K562 (cell line): ENCODE data around the gene TSHZ1. TPM values are rescaled to one million over a fixed set of nuclear protein-coding genes. Genes with fewer than 3 reads are reported as not detected.
A peak's percentile ranks its signal among the peaks of the same experiment; 100 is the strongest.

ENCODE experiments used
- ATAC-seq: fragments of 200-7000 bp; cut with Tn5 transposase; 3 replicates; pipeline ENCODE4 v1.9.1; 2020; ENCODE audit warnings: moderate library complexity
- BruUV-seq: library from RNA; stranded (reverse); fragments of 400-500 nt; replicated peaks from 2 replicates; lab custom pipeline; 2021; lab: Mats Ljungman, UMichigan
- CTCF ChIA-PET: fragments of 300-600 bp; formaldehyde crosslinking; extraction: SDS; loops from one replicate; lab custom pipeline; 2021; ENCODE audit warnings: low intra/inter-chr PET ratio; lab: Yijun Ruan, JAX
- POLR2A ChIA-PET: fragments of 300-600, 350-650 bp; sonication (Branson Sonifier 250); formaldehyde crosslinking; extraction: SDS; loops from one replicate; lab custom pipeline; 2021; ENCODE audit warnings: antibody characterized with exemption, inconsistent platforms; lab: Yijun Ruan, JAX
- DNase-seq, 4 experiments: peaks; one replicate each; pipeline versions ENCODE4 v3.0.0 to v3.0.0-alpha.2; 2011 to 2018; ENCODE audit warnings: low spot score in 3 of 4, mixed read lengths in 3 of 4; ENCODE audit errors: extremely low read depth in 1 of 4
- FAIRE-seq: peaks from 2 replicates; lab custom pipeline; 2011; peaks lifted over from hg19 to GRCh38; lab: Jason Lieb, UNC
- H2AFZ ChIP-seq: 2 replicates; pipeline ENCODE4 v1.6.0; 2011; ENCODE audit warnings: low read depth, low read length, control low read depth, inconsistent platforms
- H3K27ac ChIP-seq: fragments of 200-600 bp; 3 replicates; pipeline ENCODE4 v1.8.0; 2011; ENCODE audit warnings: low read depth, mild to moderate bottlenecking, control low read depth, inconsistent platforms, low read length, moderate library complexity, mixed read lengths; ENCODE audit errors: extremely low read depth
- H3K27me3 ChIP-seq, 2 experiments: fragments of 300-600 bp in 1 of 2; 2 replicates in 1 of 2; 3 replicates in 1 of 2; pipeline versions ENCODE4 v1.6.0 to v1.8.0; 2011; ENCODE audit warnings: inconsistent platforms in 2 of 2, low read length in 2 of 2, mild to moderate bottlenecking in 1 of 2, mixed read lengths in 1 of 2, moderate library complexity in 1 of 2; ENCODE audit not compliant: control insufficient read depth in 2 of 2, insufficient read depth in 2 of 2
- H3K36me3 ChIP-seq: fragments of 300-600 bp; 3 replicates; pipeline ENCODE4 v1.8.0; 2011; ENCODE audit warnings: mild to moderate bottlenecking, low read length, inconsistent platforms; ENCODE audit not compliant: control insufficient read depth, insufficient read depth
- H3K4me1 ChIP-seq, 2 experiments: fragments of 200-600 bp in 1 of 2; replicated peaks in 1 of 2; 2 replicates in 1 of 2; 3 replicates in 1 of 2; pipeline versions ENCODE4 v1.5.1 to v1.8.0; 2011; ENCODE audit warnings: inconsistent platforms in 2 of 2, low read length in 2 of 2, mild to moderate bottlenecking in 1 of 2, mixed read lengths in 1 of 2, moderate library complexity in 1 of 2; ENCODE audit not compliant: control insufficient read depth in 2 of 2, insufficient read depth in 2 of 2
- H3K4me2 ChIP-seq: 2 replicates; pipeline ENCODE4 v1.6.1; 2011; ENCODE audit warnings: low read length, control low read depth, inconsistent platforms, mixed read lengths; ENCODE audit not compliant: insufficient read depth
- H3K4me3 ChIP-seq: fragments of 200-600 bp; sonication (generic), shearing (Covaris generic); 2 replicates; pipeline ENCODE4 v1.5.1; 2016; ENCODE audit warnings: control low read depth, inconsistent platforms
- H3K79me2 ChIP-seq: fragments of 200-600 bp; 3 replicates; pipeline ENCODE4 v1.8.0; 2011; ENCODE audit warnings: low read length, inconsistent platforms; ENCODE audit not compliant: control insufficient read depth, insufficient read depth
- H3K9ac ChIP-seq, 2 experiments: 2 replicates each; pipeline versions ENCODE4 v1.6.0 to v1.6.1; 2011; ENCODE audit warnings: low read depth in 2 of 2, low read length in 2 of 2, control low read depth in 1 of 2, inconsistent platforms in 1 of 2, mild to moderate bottlenecking in 1 of 2, mixed read lengths in 1 of 2; ENCODE audit not compliant: insufficient read depth in 1 of 2
- H3K9me1 ChIP-seq: one replicate; pipeline ENCODE4 v1.6.0; 2011; ENCODE audit warnings: inconsistent platforms, mild to moderate bottlenecking, low read length, moderate library complexity; ENCODE audit not compliant: control insufficient read depth, insufficient read depth
- H3K9me3 ChIP-seq: replicated peaks from 2 replicates; pipeline ENCODE4 v1.5.1; 2011; ENCODE audit warnings: low read depth, low read length, inconsistent platforms; ENCODE audit not compliant: control insufficient read depth, insufficient read depth
- H4K20me1 ChIP-seq: replicated peaks from 2 replicates; pipeline ENCODE4 v1.6.1; 2011; ENCODE audit warnings: low read length, inconsistent platforms, mixed read lengths; ENCODE audit not compliant: control insufficient read depth, insufficient read depth
- BHLHE40 ChIP-seq: IDR thresholded peaks from 2 replicates; pipeline ENCODE4 v1.6.1; 2011; ENCODE audit warnings: low read length, improper control_type of control experiment
- E2F3 ChIP-seq: fragments of 250-450 bp; sonication (Bioruptor Pico); IDR thresholded peaks from 2 replicates; pipeline ENCODE4 v1.4.0; 2020; ENCODE audit warnings: mild to moderate bottlenecking
- EHMT2 ChIP-seq: fragments of 450-650 bp; IDR thresholded peaks from 2 replicates; pipeline ENCODE4 v1.6.1; 2018; ENCODE audit warnings: antibody characterized with exemption
- GABPA ChIP-seq: fragments of 200-800 bp; sonication (Bioruptor generic); conservative IDR thresholded peaks from 2 replicates; pipeline ENCODE4 v1.6.1; 2016; ENCODE audit warnings: low read depth, missing genetic modification characterization, missing compliant biosample characterization
- GTF2E2 ChIP-seq: fragments of 200-800 bp; sonication (Bioruptor generic); IDR thresholded peaks from 2 replicates; pipeline ENCODE4 v1.6.1; 2016; ENCODE audit warnings: missing genetic modification characterization, missing compliant biosample characterization
- ILK ChIP-seq: fragments of 450-650 bp; IDR thresholded peaks from 2 replicates; pipeline ENCODE4 v1.6.1; 2016; ENCODE audit warnings: missing genetic modification characterization, low read depth, mild to moderate bottlenecking, missing compliant biosample characterization, moderate library complexity, borderline replicate concordance
- JUNB ChIP-seq: fragments of 450-650 bp; formaldehyde crosslinking; conservative IDR thresholded peaks from 2 replicates; pipeline ENCODE4 v1.4.0; 2020; ENCODE audit warnings: mild to moderate bottlenecking
- TAF7 ChIP-seq: fragments of 450-650 bp; IDR thresholded peaks from 2 replicates; pipeline ENCODE4 v1.6.1; 2016; ENCODE audit warnings: missing genetic modification characterization, missing compliant biosample characterization
- ZNF124 ChIP-seq: sonication (generic); formaldehyde crosslinking; IDR thresholded peaks from 2 replicates; pipeline ENCODE4 v1.8.1; 2022; ENCODE audit warnings: missing genetic modification reagents
- WGBS: fragments of 100-300 bp; shearing (Covaris generic); methylation state at CpG from one replicate; pipeline ENCODE4 v1.1.6; 2016; ENCODE audit warnings: low coverage, mixed read lengths; ENCODE audit not compliant: insufficient coverage; ENCODE audit errors: missing lambda C conversion rate; 5-methylcytosine and 5-hydroxymethylcytosine counted together
- in situ Hi-C: fragments of 300-500 bp; cut with MboI; formaldehyde crosslinking; loops from 4 replicates; pipeline ENCODE4 v1.15.0; 2018; ENCODE audit warnings: inconsistent platforms, mixed read lengths
- intact Hi-C: fragments of 100-400 bp; cut with micrococcal nuclease; formaldehyde crosslinking; loops from 2 replicates; pipeline ENCODE4 v1.14.2; 2022
- polyA plus RNA-seq, 8 experiments: library from polyadenylated mRNA; depleted of rRNA in 4 of 8; stranded (reverse) in 5 of 8; unstranded in 3 of 8; fragments of >200 nt; fragmentation: Nextera tagmentation in 2 of 8; fragmentation: Illumina TruSeq in 1 of 8; extraction: Ambion mirVana in 2 of 8; extraction: Trizol in 1 of 8; gene quantifications; 2 replicates each; pipeline versions ENCODE4 v1.2.1 to v1.2.3, GENCODE V29; 2011 to 2014; ENCODE audit warnings: inconsistent platforms in 1 of 8, missing spikeins in 1 of 8
- total RNA-seq, 7 experiments: library from RNA; depleted of rRNA in 6 of 7; stranded (reverse); fragments of >200 nt in 6 of 7; fragmentation: Illumina TruSeq in 2 of 7; extraction: Trizol in 2 of 7; gene quantifications; 2 replicates each; pipeline versions ENCODE4 v1.2.1 to v1.2.3, GENCODE V29; 2011 to 2021; ENCODE audit warnings: low replicate concordance in 1 of 7
- TF ChIP-seq, protein P1 (sequence below): fragments of 450-650 bp; IDR thresholded peaks from 2 replicates; pipeline ENCODE4 v1.6.1; 2016; ENCODE audit warnings: low read depth, mild to moderate bottlenecking, moderate library complexity
- TF ChIP-seq, protein P2 (sequence below): fragments of 250-450 bp; sonication (Bioruptor Pico); IDR thresholded peaks from 2 replicates; pipeline ENCODE4 v1.8.0; 2022; ENCODE audit warnings: inconsistent platforms
- TF ChIP-seq, protein P3 (sequence below): IDR thresholded peaks from 2 replicates; pipeline ENCODE4 v1.6.1; 2011; ENCODE audit warnings: borderline replicate concordance, low read depth, mild to moderate bottlenecking, moderate library complexity, low read length; ENCODE audit not compliant: insufficient read depth, poor library complexity, severe bottlenecking
- TF ChIP-seq, protein P4 (sequence below): fragments of 250-450 bp; sonication (Bioruptor Pico); IDR thresholded peaks from 2 replicates; pipeline ENCODE4 v1.5.0; 2021
- TF ChIP-seq, protein P5 (sequence below), 3 experiments: fragments of 200-800 bp in 1 of 3; sonication (Bioruptor generic) in 1 of 3; sonication (generic) in 1 of 3; formaldehyde crosslinking in 1 of 3; IDR thresholded peaks; 2 replicates each; pipeline versions ENCODE4 v1.6.1 to v1.8.0; 2016 to 2022; ENCODE audit warnings: mild to moderate bottlenecking in 2 of 3, missing compliant biosample characterization in 2 of 3, missing genetic modification characterization in 2 of 3, missing genetic modification reagents in 1 of 3

TSHZ1 gene
- total and polyA plus RNA-seq, 9 of the 15 experiments (the other 6 are each of a cell fraction or from before 2014, with no cell fraction given), result 1.1 to 7.2 (median 2.7) TPM

DNA sequence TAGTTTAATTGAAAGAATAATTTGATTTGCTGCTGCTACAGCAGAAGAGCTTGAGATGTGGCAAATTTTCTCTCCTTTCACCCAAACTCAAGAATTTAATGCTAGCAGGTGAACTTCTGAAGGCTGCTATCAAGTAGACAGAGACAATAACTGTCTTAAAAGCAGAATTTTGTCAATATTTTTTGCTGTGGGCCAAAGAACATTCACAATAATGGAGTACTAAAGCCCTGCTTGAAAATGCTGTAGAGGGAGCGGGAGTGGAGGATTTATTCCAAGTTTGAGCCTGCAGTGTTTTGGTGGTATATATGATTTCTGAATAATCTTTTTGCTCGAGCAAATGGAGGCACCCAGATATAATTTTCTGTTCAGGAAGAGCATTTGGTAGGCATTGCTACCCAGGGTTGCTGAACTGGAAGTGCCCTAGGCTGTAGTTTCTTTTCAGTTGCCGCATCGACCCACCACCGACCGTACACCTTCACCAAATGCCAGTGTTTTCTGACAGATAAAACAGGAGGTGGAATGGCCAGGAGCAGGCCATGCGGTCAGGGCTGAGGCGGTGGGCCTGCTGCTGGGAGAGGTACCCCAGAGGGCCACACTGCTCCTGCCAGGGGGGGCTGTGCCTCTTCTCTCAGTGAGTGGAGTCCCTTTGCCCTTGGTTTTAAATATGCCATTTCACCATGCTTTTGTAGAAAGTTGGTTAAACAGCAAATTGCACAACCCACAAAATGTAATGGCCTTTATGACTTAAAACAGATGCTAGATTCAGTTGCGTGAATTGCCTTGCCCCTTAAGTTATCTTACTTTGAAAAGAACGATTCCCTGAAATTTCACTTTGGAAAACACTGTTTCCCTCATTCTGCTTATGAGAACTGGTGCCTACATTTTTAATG lies 36.4 kb downstream of the TSHZ1 start:
- Histone ChIP-seq H3K4me1 (peaks cover 0 to 11% of the 10 kb centered on the region in 2 experiments; a peak in 3 of 5 replicates), H3K27me3 (no peaks in the 10 kb centered on the region), H3K9ac (no peak overlapping the region), H3K79me2 (no peaks in the 10 kb centered on the region), H2AFZ (no peak overlapping the region), H3K9me1 (no peaks in the 10 kb centered on the region), H3K4me3 (no peak overlapping the region), H4K20me1 (no peaks in the 10 kb centered on the region; the same call in 1 of the 2 replicates), H3K9me3 (no peaks in the 10 kb centered on the region), H3K27ac (no peak overlapping the region), H3K36me3 (no peaks in the 10 kb centered on the region), H3K4me2 (0 out of 2 replicates have a peak overlapping the region, but pooled peaks have one; percentile 3)
- BruUV-seq, result no TSS peak
- in situ Hi-C loops (no loop called here), intact Hi-C loops (no loop called here)
- ChIA-PET POLR2A (interaction anchor here (0.6 to 1.1 kb wide), 3 partner anchors 16 to 57 kb away, joined by 3 read pairs; no protein-coding TSS in a partner anchor), CTCF (no interaction called here)
- 86% methylated on average over 9 of the region's 10 CpGs for WGBS
- no peak for FAIRE-seq
- DNase-seq, result no peak
- no peak for ATAC-seq
- TF ChIP-seq ZNF124 (CRISPR knock-in tag), result no peak
- TF ChIP-seq, protein P1, sequence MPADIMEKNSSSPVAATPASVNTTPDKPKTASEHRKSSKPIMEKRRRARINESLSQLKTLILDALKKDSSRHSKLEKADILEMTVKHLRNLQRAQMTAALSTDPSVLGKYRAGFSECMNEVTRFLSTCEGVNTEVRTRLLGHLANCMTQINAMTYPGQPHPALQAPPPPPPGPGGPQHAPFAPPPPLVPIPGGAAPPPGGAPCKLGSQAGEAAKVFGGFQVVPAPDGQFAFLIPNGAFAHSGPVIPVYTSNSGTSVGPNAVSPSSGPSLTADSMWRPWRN, result no peak
- TF ChIP-seq, protein P2, sequence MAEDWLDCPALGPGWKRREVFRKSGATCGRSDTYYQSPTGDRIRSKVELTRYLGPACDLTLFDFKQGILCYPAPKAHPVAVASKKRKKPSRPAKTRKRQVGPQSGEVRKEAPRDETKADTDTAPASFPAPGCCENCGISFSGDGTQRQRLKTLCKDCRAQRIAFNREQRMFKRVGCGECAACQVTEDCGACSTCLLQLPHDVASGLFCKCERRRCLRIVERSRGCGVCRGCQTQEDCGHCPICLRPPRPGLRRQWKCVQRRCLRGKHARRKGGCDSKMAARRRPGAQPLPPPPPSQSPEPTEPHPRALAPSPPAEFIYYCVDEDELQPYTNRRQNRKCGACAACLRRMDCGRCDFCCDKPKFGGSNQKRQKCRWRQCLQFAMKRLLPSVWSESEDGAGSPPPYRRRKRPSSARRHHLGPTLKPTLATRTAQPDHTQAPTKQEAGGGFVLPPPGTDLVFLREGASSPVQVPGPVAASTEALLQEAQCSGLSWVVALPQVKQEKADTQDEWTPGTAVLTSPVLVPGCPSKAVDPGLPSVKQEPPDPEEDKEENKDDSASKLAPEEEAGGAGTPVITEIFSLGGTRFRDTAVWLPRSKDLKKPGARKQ (CRISPR knock-in tag), result no peak
- TF ChIP-seq, protein P3, sequence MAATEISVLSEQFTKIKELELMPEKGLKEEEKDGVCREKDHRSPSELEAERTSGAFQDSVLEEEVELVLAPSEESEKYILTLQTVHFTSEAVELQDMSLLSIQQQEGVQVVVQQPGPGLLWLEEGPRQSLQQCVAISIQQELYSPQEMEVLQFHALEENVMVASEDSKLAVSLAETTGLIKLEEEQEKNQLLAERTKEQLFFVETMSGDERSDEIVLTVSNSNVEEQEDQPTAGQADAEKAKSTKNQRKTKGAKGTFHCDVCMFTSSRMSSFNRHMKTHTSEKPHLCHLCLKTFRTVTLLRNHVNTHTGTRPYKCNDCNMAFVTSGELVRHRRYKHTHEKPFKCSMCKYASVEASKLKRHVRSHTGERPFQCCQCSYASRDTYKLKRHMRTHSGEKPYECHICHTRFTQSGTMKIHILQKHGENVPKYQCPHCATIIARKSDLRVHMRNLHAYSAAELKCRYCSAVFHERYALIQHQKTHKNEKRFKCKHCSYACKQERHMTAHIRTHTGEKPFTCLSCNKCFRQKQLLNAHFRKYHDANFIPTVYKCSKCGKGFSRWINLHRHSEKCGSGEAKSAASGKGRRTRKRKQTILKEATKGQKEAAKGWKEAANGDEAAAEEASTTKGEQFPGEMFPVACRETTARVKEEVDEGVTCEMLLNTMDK, result no peak
- TF ChIP-seq, protein P4, sequence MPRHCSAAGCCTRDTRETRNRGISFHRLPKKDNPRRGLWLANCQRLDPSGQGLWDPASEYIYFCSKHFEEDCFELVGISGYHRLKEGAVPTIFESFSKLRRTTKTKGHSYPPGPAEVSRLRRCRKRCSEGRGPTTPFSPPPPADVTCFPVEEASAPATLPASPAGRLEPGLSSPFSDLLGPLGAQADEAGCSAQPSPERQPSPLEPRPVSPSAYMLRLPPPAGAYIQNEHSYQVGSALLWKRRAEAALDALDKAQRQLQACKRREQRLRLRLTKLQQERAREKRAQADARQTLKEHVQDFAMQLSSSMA (CRISPR knock-in tag), result no peak
- TF ChIP-seq EHMT2, result no peak
- TF ChIP-seq ILK, result no peak
- no peak for TF ChIP-seq GTF2E2 (tag)
- TF ChIP-seq, protein P5, sequence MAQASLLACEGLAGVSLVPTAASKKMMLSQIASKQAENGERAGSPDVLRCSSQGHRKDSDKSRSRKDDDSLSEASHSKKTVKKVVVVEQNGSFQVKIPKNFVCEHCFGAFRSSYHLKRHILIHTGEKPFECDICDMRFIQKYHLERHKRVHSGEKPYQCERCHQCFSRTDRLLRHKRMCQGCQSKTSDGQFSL (CRISPR knock-in tag; IDR thresholded peaks at IDR 0.05), result no peak
- TF ChIP-seq, protein P5 (tag; IDR thresholded peaks at IDR 0.05), result no peak
- TF ChIP-seq TAF7 (tag), result no peak
- no peak for TF ChIP-seq JUNB
- no peak for TF ChIP-seq BHLHE40
- TF ChIP-seq GABPA, result no peak
- TF ChIP-seq E2F3 (CRISPR knock-in tag), result no peak
